ENCODE data around the gene C22orf23. TPM values are rescaled to one million over a fixed set of nuclear protein-coding genes. Genes with fewer than 3 reads are reported as not detected.

C22orf23 gene
- polyA plus RNA-seq, 2 of the 4 experiments (the other 2 are of a cell fraction) = 0.26 to 0.52 TPM

GRCh38 chr22:37925330-37925729, 28.1 kb downstream of the C22orf23 start:
- CTCF ChIA-PET = interaction anchor here (0.9 to 2.2 kb wide), 4 partner anchors 9 to 108 kb away, joined by 3 to 8 read pairs (median 4); partner anchors contain the start of gene MICALL1
- FAIRE-seq = no peak
- Histone ChIP-seq H3K4me1 (no peaks in the 10 kb centered on the region), H3K4me2 (no peak overlapping the region), H3K4me3 (no peak overlapping the region), H3K27ac (no peak overlapping the region), H3K9me3 (no peaks in the 10 kb centered on the region)
- 58% methylated on average over 3 of the region's 3 CpGs for WGBS (ENCODE audit: missing lambda C conversion rate)
- DNase-seq (ENCODE audit: low read depth in 1 of 2, low spot score in 1 of 2) = no peak
- no peak for TF ChIP-seq KDM1A (IDR thresholded peaks at IDR 0.05; ENCODE audit: low read depth)
- TF ChIP-seq GATA3 (IDR thresholded peaks at IDR 0.05; ENCODE audit: borderline replicate concordance) = no peak
- no peak for TF ChIP-seq KDM5A (IDR thresholded peaks at IDR 0.05)
- no peak for TF ChIP-seq E2F6 (IDR thresholded peaks at IDR 0.05; ENCODE audit: borderline replicate concordance, low read depth)
- no peak for TF ChIP-seq CHD2 (IDR thresholded peaks at IDR 0.05; ENCODE audit: low read length, partially characterized antibody)
- TF ChIP-seq RAD21 (conservative IDR thresholded peaks at IDR 0.05 in 1 of 2, IDR thresholded peaks at IDR 0.05 in 1 of 2) = no peak
- no peak for TF ChIP-seq CHD4 (IDR thresholded peaks at IDR 0.05; ENCODE audit: borderline replicate concordance)
- TF ChIP-seq ZNF302 (CRISPR knock-in tag; IDR thresholded peaks at IDR 0.05) = no peak
- TF ChIP-seq NR3C1 (IDR thresholded peaks at IDR 0.05) = no peak
- no peak for TF ChIP-seq SREBF2 (IDR thresholded peaks at IDR 0.05)
- TF ChIP-seq POLR2A (IDR thresholded peaks at IDR 0.05; ENCODE audit: low read length) = no peak
- no peak for TF ChIP-seq HOXA7 (CRISPR knock-in tag; IDR thresholded peaks at IDR 0.05)
- no peak for TF ChIP-seq MAZ (IDR thresholded peaks at IDR 0.05; ENCODE audit: borderline replicate concordance, low read depth, low read length)
- no peak for TF ChIP-seq HES2 (IDR thresholded peaks at IDR 0.05)
- TF ChIP-seq FOSB (CRISPR knock-in tag; IDR thresholded peaks at IDR 0.05) = no peak
- TF ChIP-seq POLR2AphosphoS2 (conservative IDR thresholded peaks at IDR 0.05; ENCODE audit: low read length) = no peak
- TF ChIP-seq EHF (CRISPR knock-in tag; IDR thresholded peaks at IDR 0.05) = no peak
- no peak for TF ChIP-seq EP300 (IDR thresholded peaks at IDR 0.05)
- ATAC-seq = no peak
- POLR2A ChIA-PET = no interaction called here

GRCh38 chr22:37924386-37925065, 28.9 kb downstream of the C22orf23 start:
- ATAC-seq (no peak), FAIRE-seq (no peak), DNase-seq (ENCODE audit: low read depth in 1 of 2, low spot score in 1 of 2) (no peak)
- no peaks in the 10 kb centered on the region for H3K9me3 ChIP-seq
- no peak overlapping the region for H3K4me3 ChIP-seq
- POLR2A ChIA-PET = no interaction called here
- WGBS (ENCODE audit: missing lambda C conversion rate) = 85% methylated on average over 6 of the region's 18 CpGs
- CTCF ChIA-PET = interaction anchor here (2.2 kb wide), 1 partner anchor 107 kb away, joined by 8 read pairs; no protein-coding TSS in a partner anchor
- TF ChIP-seq KDM5A (IDR thresholded peaks at IDR 0.05) (no peak), RNF2 (IDR thresholded peaks at IDR 0.05; ENCODE audit: borderline replicate concordance, low read depth) (no peak), NFE2L2 (conservative IDR thresholded peaks at IDR 0.05; ENCODE audit: low read length) (no peak), FOSB (CRISPR knock-in tag; IDR thresholded peaks at IDR 0.05) (no peak), EP300 (IDR thresholded peaks at IDR 0.05) (no peak), CHD2 (IDR thresholded peaks at IDR 0.05; ENCODE audit: low read length, partially characterized antibody) (no peak), SREBF2 (IDR thresholded peaks at IDR 0.05) (no peak), ELK1 (IDR thresholded peaks at IDR 0.05; ENCODE audit: low read depth, low read length) (no peak), RARB (CRISPR knock-in tag; IDR thresholded peaks at IDR 0.05) (no peak), FOSL2 (IDR thresholded peaks at IDR 0.05) (no peak), FOSL2 (CRISPR knock-in tag; IDR thresholded peaks at IDR 0.05) (no peak)
- H3K4me2 ChIP-seq = no peak overlapping the region
- no peaks in the 10 kb centered on the region for H3K4me1 ChIP-seq
- no peak overlapping the region for H3K27ac ChIP-seq
